GM19397 (cell line): ENCODE results near the gene GPR146.
"Not testable (repeated sequence)": the region's sequence is repeated elsewhere in the genome, so short reads cannot be mapped to it uniquely, and the experiment has no call there.

ENCODE experiments used
- ATAC-seq: cut with Tn5 transposase; IDR thresholded peaks from one replicate; pipeline ENCODE4 v1.9.1; 2021; ENCODE audit warnings: mild to moderate bottlenecking, moderate library complexity; ENCODE audit not compliant: unreplicated experiment

The GPR146 gene

DNA sequence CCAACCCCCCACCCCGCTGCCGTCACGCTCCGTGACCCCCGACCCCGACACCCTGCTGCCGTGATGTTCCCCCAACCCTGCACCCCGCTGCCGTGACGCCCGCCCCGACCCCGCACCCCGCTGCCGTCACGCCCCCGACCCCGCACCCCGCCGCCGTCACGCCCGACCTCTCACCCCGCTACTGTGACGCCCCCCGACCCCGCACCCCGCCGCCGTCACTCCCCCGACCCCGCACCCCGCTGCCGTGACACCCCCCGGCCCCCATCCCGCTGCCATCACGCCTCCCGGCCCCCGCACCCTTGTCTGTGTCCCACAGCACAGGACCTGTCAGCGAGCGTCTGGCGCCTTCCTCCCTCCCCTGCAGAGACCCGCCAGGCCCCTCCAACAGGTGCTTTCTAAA is 29.7 kb downstream of the GPR146 start:
- not testable (repeated sequence) for ATAC-seq

DNA sequence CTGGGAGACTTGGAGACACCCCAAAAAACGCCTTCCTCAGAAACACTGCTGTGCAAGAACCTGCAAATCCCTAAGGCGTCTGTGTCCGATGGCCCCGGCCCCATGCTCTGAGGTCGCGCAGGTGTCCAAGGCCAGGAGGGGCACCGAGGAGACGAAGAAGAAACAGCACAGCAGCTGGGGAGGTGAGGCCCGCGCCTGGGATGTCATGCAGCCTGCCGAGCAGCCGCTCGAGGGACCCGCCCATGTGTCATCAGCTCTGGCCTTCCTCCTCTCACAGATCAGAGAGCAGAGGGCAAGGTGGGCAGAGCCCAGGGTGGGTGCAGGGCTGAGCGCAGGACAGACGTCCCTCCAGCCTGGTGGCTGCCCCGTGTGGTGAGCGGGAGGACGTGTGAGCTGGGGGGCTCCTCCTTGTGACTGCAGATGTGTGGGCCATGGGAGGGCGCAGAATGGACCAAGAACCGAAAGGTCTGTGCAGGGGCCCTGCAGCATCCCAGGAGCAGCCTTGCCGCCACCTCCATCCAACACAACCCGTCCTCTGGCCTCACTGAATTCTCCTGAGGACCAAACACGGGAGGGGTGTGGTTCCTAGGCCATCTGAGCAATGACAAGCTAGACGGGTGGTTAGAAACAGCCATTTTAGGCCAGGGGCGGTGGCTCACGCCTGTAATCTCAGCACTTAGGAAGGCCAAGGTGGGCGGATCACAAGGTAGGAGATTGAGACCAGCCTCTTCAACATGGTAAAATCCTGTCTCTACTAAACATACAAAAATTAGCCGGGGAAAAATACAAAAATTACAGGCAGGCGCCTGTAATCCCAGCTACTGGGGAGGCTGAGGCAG is 30.5 kb downstream of the GPR146 start:
- ATAC-seq, result no peak

DNA sequence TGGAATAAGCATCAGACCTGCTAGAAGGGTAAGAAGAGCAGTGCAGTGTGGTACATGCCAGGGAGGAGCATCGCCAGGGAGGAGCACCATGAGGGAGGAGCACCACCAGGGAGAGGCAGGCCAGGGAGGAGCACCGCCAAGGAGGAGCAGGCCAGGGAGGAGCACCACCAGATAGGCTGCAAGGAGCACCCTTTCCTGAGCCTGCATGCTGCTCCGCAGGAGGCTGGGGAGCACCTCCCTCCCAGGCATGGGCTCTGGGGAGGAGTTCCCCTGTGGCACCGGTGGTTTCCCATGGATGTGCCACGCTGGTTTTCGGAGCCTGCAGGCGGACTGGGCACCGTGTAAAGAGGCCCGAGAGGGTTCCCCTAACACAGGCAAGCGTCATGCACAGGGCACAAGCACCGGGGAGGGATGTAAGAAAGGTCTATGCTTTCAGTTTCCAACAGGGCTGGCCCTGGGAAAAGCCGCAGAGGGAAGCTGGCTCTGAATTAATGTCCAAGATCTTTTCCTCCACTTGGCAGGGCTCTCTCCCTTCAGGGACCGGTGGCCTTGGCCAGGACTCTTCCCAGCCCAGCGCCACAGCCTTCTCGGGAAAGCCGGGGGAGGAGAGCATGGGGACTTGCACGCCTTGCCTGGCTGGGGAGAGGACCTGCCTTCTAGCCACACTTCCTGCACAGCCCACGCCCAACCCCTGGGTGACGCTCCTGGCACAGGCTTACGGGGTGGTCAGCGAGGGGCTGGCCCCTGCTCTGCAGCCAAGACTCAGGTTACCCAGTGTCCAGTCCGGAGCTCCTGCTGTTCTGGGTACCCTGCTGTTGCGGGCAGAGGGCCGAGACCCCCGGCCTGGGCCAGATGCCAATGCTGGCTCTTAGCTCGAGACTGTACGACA is 32.1 kb downstream of the GPR146 start:
- ATAC-seq, result no peak

DNA sequence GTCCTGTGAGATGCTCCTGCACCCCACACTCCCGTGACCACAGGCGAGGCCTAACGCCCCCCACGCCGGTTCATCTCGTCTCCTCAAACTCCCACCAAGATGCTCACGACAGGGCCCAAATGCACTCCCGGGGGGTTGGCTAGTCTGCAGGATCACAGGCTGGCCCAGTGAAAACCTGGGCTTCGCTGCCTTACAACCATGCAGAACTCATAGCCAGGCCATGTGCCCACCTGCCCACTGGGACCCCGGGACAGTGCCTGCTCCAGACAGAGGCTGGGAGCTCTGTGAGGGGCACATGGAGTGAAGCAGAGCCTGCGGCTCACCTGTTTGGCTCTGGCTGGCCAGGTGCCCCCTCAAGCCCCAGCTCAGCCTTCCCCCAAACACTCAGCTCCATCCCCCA is 34.2 kb downstream of the GPR146 start:
- ATAC-seq, result no peak

DNA sequence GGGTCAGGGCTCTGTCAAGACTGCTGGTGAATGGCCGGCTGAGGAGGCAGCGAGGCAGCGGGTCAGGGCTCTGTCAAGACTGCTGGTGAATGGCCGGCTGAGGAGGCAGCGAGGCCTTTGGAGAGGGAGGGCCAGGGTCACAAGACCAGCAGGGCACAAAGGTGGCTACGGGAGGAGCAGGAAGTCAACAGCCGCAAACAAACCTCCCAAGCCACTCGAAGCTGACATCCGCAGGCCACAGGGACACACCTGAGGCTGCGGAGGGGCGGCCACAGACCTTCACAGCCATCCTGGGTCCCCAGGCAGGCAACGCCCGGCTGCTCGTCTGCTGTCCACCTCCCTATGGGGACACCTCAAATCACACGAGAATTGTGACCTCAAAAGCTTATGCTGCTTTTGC is 34.6 kb downstream of the GPR146 start:
- no peak for ATAC-seq

DNA sequence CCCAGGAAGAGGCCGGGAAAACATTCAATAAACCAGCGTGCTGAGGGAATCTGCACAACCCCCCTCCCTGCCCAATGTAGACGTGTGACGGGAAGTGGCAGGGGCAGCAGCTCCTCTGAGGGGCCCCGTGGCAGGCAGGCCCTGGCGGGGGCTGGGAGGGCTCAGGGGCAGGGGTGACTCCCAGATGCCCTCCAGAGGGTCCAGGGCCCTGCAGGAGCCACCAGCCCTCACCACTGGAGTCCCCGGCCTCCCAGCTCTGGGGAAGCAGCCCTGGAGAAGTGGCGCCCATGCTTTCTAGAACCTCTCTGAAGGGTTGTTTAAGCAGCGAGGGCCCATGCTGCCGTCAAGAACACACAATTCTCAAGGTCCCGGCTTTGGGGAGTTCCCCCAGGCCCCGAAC is 35.2 kb downstream of the GPR146 start:
- ATAC-seq, result no peak

DNA sequence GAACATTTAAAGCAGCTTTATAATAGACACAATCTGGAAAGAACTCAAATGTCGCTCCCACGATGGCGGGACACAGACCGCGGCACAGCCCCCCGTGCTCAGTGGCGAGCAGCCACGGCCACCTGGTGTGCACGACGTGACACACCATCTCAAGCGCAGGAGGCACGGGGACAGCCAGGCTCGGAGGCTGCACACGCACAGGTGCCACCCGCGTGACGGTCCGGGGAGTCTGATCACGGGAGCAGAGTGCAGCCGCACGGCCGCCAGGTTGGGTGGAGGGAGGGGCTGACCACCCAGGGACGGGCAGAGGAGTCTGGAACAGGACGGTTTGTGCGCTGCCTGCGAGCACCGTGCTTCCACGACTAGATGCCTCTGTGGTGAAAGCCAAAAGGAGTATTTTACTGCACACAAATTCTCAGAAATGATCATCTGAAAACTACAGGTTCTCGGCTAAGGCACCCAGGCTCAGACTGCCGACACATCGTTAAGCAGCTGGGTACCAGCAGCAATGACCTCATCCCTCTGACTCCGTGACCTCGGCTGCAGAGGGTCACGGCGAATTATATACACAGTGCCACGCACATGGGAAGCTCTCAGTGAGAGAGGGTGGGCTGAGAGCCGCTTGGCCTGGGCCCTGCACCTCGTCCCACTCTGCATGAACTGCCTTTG is 36.0 kb downstream of the GPR146 start:
- ATAC-seq, result no peak

DNA sequence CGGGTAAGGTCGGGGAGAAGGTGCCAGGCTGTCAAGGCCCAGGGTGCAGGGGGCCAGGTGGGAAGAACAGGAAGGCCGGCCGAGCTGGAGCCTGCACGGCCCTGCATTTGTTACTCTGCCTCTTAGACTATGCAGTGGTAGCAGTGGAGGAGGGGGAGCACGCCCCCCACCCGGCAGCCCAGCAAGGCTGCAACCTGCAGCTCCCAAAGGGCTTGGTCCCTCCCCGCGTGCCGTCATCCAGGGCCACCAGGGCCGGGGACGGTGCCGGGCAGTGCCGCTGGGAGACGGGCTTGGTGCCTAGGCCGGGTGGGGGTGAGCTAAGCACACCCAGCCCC is 36.5 kb downstream of the GPR146 start:
- no peak for ATAC-seq

DNA sequence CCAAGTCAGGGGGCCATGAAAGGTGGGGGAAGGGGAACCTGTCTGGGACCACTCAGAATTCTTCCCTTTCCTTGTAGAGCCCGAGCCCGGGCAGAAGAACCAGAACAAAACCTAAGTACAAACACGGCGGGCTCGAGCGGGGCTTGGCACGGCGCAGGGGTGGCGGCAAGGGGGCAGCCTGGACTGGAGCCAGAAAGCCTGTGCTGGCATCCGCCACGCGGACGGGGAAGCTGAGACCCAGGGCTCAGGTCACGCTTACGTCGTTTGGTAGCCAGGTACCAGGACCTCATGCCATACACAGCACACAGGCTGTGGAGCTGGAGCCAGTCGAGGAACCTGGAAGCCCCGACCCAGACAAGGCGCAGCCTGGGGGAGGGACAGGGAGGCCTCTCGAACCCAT is 37.0 kb downstream of the GPR146 start:
- no peak for ATAC-seq

DNA sequence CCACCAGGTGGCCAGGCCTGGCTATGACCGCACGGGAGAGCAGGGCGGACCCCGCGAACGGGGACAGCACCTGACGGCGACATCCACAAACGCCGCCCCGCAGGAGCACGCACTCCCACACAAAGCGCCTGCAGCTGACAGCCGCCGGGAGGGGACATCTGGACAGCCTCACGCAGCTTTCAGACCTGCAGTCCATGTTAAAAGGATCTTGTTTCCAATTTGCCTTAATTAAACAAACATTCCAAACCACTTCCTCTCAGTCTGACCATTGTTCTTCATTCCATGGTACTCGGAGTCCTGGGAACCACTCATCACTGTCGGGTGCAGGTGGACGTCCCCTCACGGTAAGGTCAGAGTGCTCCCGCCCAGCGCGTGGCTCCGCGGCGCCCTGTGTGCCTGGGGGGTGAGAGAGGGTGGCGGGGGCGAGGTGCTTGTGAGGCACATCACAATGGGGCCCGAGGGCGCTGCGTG is 37.6 kb downstream of the GPR146 start:
- no peak for ATAC-seq

DNA sequence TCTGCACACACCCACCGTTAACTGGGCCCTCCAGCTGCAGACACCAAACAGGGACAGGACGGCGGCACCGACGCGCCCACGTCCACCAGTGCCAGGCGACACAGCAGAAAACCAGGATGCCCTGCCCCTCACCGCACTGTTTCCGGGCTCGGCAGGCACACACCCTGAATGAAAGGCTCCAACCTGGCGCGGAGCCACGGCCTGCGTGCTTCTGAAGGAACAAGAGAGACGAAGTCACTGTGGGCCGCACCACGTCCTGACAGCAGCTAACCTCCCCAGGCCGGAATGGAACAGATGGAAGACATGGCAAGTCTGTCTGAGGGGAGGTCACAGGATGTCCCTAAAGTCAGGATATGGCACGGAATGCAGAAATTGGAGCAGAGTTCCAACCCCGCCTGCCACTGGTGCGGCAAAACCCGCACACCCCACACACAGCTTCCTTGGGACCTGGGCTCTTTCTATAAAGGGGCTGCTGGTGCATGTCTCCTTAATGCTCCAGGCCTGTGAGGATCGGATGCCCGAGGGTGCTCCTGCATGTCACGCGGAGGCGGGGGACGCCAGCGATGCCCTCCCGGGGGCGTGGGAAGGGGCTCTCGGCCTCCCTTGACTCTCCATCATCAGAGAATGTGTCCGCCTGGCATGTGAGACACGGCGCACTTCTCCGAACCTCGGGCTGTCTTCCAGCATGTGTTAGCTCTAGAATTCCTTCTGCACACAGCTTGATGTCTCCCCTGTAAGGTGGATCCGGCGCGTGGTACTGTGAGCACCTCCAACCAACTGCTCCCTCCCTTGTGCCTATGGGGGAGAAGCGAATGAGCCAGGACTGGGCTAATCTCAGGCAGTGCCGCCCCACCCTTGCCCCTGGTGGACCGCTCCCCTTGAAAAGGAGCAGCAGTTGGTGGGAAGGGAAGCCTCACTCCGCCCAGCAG is 39.6 kb downstream of the GPR146 start:
- no peak for ATAC-seq

DNA sequence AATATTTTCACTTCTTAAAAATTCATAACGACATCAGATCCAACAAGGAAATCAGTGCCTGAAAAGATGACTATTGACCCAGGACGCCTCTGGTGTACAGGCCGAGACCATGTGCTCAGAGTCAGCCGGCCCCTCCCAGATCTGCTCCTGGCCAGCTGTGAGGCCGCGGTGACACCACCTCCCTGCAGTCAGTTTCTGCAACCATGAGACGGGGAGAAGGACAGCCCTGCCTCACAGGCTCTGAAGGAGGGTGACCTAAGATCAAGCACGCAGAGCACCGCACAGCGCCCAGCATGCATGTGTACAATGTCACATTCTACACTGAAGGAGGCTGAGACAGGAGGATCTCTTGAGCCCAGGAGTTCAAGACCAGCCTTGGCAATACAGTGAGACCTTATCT is 40.9 kb downstream of the GPR146 start:
- ATAC-seq, result no peak

DNA sequence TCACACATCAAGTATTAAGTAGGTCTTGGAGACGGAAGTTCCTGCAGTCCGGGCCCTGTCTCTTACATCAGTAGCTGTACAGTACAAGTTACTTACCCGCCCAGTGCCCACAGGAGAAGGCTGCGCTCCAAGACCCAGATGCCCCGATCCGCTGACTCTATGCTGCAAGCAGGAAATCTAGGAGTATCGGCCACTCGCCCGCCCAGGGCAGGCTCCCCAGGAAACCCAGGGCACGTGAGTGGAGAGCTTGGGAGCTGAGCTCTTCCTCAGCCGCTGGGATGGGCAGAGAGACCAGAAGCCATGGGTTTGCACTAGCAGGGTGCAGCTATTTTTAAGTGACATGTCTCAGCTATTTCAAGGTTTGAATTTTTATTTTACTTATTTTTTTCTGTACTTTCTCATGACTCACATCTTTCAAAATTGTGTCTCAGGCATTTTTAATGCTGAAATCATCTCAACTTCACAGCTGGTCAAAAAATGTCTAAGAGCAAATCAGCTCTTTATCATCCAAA is 41.6 kb downstream of the GPR146 start:
- no peak for ATAC-seq

DNA sequence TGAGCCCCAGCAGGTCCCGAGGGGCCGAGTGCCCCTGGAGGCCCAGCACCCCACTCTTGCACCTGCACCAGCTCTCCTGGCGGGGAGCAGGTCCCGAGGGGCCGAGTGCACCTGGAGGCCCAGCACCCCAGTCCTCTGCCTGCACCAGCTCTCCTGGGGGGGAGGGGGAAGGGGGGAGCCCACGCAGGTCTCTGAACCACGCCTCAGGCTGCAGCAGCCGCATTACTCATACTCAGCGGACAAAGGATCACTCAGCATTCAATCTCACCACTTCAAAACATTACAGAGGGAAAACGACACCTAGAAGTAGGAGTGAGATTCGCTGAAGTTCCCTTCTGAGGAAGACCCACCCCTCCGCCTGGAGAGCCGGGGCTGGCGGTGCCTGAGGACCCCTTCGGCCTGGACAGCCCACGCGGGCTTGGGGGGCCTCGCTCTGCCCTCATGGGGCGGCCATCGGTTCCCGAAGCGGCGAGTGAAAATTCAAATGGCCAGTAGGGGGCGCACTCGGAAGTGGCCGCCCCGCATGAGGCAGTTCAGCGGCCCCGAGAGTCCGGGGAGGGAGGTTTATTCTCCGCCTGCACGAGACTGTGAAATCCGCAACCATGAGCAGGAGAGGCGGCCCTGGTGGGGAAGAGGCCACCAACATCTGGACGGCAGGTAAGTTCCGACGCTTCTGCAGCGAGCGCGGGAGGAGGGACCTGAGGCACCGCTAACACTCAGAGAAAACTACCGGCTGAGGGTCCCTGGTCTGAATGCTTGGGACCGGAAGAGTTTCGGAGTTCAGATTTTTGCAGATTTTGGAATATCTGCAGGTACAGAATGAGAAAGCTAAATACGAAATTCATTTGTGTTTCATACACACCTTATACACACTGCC is 42.5 kb downstream of the GPR146 start:
- peak; percentile 67 for ATAC-seq

DNA sequence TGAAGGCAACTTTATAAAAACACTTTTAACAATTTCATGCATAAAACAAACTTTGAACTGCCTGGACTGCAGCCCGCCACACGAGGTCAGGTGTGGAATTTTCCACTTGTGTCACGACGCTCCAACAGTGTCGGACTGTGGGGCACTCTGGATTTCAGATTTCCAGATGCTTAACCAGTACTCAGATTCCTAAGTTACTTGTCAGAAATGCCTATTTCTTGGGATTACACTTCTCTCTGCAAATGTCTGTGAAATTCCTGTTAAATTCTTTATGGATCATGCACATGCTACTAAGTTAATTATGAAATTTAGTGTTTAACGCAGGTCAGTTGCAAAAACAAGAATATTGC is 43.1 kb downstream of the GPR146 start:
- no peak for ATAC-seq

DNA sequence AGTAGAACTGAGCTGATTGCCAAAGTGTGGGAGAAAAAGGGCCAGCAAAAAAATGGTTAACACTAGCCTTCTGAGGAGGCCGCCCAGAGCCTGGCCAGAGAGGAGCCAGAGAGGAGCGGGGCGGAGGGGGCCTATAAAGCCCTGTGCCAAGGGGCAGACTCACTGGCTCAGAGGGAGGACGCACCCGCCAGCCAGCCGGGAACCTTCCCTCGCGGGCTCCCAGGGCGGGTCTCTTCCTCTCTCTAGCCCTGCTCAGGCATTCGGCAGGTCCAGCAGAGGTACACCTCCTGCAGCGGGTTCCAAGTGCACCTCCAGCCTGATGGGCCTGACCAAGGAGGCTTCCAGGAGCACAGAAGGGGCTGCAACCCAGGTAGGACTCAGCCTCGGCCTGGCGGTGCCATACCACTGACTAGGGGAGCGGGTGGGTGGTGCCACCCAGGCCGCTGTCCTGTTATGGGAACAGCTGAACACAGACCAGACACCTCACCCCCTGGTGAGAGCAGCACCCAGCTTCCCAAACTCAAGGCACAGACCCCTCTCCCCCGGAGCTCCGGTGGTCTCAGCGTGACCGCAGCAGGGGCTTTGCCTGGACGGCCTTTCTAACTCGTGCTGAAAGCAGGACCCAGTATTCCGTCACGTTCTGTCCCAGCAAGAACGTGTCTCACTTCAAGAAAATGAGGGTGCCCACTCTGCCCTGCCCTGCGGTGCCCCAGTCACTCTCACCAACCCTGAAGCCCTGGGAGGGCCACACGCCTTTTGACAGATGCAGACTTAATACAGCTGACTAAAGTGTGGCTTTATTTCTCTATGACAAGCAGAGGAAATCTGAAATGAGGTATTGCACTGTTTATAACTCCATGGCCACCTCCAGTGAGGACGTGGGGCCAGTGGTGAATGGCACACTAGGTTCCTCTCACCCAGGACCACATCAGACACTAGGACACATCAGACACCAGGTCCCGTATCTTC is 43.9 kb downstream of the GPR146 start, which contains the start of gene GPER1:
TSS of gene GPER1 (plus strand) at position 162 of the 969 bp plus-strand sequence. CDS start 3,616 bp downstream, outside the sequence.
- ATAC-seq, result no peak

DNA sequence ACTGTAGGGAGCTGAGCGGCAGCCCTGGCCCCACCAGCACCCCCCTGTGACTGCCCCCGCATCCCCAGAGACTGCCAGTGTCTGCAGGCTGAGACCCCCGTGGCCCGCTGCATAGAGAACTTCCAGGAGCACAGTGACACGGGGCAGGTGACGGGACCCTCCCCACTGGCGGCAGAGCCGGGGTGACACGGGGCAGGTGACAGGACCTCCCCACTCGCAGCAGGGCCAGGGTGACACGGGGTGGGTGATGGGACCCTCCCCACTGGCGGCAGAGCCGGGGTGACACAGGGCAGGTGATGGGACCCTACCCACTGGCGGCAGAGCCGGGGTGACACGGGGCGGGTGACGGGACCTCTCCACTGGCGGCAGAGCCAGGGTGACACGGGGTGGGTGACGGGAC is 45.9 kb downstream of the GPR146 start:
- ATAC-seq, result no peak
